Activated CD4-positive, alpha-beta memory T cell treated with anti-CD3 and anti-CD28 coated beads, Interleukin-2, amount 10 ng/mL, durations not matched to agents 7 days and 5 days (primary cell): Measurements from ENCODE around the gene IRS2. TPM values are rescaled to one million over a fixed set of nuclear protein-coding genes. Genes with fewer than 3 reads are reported as not detected.

ENCODE experiments used
- CTCF ChIA-PET: fragments of 350-600 bp; sonication (Branson Sonifier 250); formaldehyde crosslinking; loops from one replicate; lab custom pipeline; 2021; ENCODE audit warnings: antibody characterized with exemption, inconsistent platforms; lab: Charles Lee
- POLR2A ChIA-PET: fragments of 350-600 bp; sonication (Branson Sonifier 250); formaldehyde crosslinking; loops from one replicate; lab custom pipeline; 2021; ENCODE audit warnings: antibody characterized with exemption; lab: Charles Lee
- DNase-seq: peaks from one replicate; pipeline ENCODE4 v3.0.0-alpha.2; 2020
- H3K27ac Mint-ChIP-seq: one replicate; pipeline ENCODE4 v1.8.0; 2021; ENCODE audit warnings: mild to moderate bottlenecking, mixed read lengths
- H3K27me3 Mint-ChIP-seq: one replicate; pipeline ENCODE4 v1.8.0; 2021; ENCODE audit warnings: mixed read lengths
- H3K36me3 Mint-ChIP-seq: one replicate; pipeline ENCODE4 v1.8.0; 2021; ENCODE audit warnings: low read depth, mixed read lengths
- H3K4me1 Mint-ChIP-seq: one replicate; pipeline ENCODE4 v1.8.0; 2021; ENCODE audit warnings: mixed read lengths
- H3K4me3 Mint-ChIP-seq: one replicate; pipeline ENCODE4 v1.8.0; 2021; ENCODE audit warnings: mild to moderate bottlenecking, mixed read lengths
- H3K9me3 Mint-ChIP-seq: one replicate; pipeline ENCODE4 v1.8.0; 2021; ENCODE audit warnings: mixed read lengths
- total RNA-seq, 2 experiments: library from RNA; stranded (reverse); gene quantifications; one replicate each; pipeline ENCODE4 v1.2.3, GENCODE V29; 2021

Gene IRS2
- total RNA-seq, 2 experiments from 2014 or later = 7.9 to 8.1 TPM

DNA sequence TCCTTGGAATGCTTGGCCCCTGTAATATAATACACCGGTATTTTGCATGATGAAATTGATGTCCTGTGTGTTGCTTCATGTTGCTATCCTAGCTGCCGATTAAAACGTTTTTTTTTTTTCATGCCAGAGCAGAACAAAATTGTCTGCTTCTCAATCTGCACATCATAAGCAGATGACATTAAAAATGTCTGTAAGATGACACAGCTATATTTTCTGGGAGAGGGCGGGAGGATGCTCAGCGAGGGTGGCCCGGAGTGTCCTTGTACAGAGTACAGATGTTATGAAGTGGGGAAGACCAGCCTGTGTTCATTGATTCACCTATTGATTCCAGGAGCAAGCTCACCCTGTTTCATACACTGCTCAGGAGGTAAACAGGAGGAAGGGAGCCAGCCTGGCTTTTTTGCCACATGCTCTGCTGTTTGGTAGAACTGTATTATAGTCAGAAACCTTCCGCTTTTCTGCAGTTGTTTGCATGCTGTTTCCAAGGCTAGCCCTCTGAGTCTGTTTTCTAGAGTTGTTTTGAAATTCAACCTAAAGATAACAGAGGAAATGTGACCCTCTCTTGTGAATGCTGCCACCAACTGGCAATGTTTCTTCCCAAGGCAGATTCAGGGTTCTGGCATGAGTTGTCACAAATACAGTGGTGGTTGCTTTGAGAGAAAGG lies 4.7 kb upstream of the IRS2 start:
- ChIA-PET POLR2A (interaction anchor here (0.6 to 3.2 kb wide), 2 partner anchors 11 to 99 kb away, joined by 3 to 16 read pairs; no protein-coding TSS in a partner anchor), CTCF (interaction anchor here (0.7 to 2.0 kb wide), 4 partner anchors 11 to 1558 kb away, joined by 3 to 8 read pairs (median 4); no protein-coding TSS in a partner anchor)

DNA sequence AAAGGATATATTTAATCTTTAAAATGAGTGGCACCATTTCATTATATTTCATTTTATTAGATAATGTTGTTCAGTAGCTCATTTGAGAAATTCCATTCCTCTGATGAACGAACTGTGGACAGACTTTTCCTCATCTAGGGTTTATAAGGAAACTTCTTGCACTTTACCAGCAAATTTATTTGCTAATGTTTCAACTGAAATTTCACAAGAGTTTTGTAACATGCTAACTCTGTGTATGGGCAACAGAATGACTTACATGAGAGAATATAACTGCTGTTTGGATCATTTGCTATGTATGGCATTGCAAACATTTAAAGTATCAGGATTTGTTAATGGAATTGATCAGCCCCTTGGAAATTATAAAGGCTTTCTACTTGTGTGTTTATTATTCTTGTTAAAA lies 3.7 kb upstream of the IRS2 start:
- POLR2A ChIA-PET = interaction anchor here (0.6 to 3.2 kb wide), 2 partner anchors 10 to 32 kb away, joined by 3 to 16 read pairs; no protein-coding TSS in a partner anchor
- H3K27ac Mint-ChIP-seq = no peak overlapping the region
- no peaks in the 10 kb centered on the region for H3K36me3 Mint-ChIP-seq
- DNase-seq = no peak
- CTCF ChIA-PET = interaction anchor here (1.2 to 2.0 kb wide), 3 partner anchors 10 to 874 kb away, joined by 3 to 8 read pairs (median 6); no protein-coding TSS in a partner anchor
- no peak overlapping the region for H3K4me3 Mint-ChIP-seq
- H3K4me1 Mint-ChIP-seq = peaks cover 58% of the 10 kb centered on the region
- no peaks in the 10 kb centered on the region for H3K9me3 Mint-ChIP-seq
- H3K27me3 Mint-ChIP-seq = peaks cover 25% of the 10 kb centered on the region

More for the DNA sequence above, 4.7 kb upstream of the IRS2 start:
- no peak overlapping the region for H3K4me3 Mint-ChIP-seq
- H3K27ac Mint-ChIP-seq = peak overlapping the region; percentile 55
- H3K27me3 Mint-ChIP-seq = peaks cover 30% of the 10 kb centered on the region
- H3K9me3 Mint-ChIP-seq = no peaks in the 10 kb centered on the region
- no peaks in the 10 kb centered on the region for H3K36me3 Mint-ChIP-seq
- H3K4me1 Mint-ChIP-seq = peaks cover 65% of the 10 kb centered on the region
- peak; percentile 40 for DNase-seq

DNA sequence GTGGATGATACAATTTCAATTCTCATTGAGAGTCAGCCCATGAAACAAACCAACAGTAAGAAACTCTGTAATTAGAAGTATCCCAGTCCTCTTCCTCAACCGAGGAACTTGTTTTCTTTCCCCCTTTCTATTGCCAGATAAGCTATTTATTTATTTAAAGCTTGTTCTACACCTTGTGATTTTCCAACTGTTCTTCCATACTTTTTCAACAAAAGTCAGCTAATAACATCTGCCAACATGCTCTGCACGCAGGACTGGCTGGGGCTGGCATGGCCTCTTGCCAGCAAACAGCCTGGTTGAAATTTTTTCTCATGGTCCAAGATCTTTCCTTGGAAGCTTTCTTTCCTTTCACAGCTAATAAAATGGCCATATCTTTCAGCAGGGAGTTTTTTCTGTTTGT lies 2.9 kb upstream of the IRS2 start:
- Mint-ChIP-seq H3K27ac (no peak overlapping the region), H3K27me3 (peaks cover 25% of the 10 kb centered on the region), H3K4me3 (no peak overlapping the region), H3K9me3 (no peaks in the 10 kb centered on the region), H3K4me1 (peaks cover 50% of the 10 kb centered on the region), H3K36me3 (no peaks in the 10 kb centered on the region)
- CTCF ChIA-PET = interaction anchor here (1.8 to 2.0 kb wide), 2 partner anchors 9 to 179 kb away, joined by 6 to 8 read pairs; no protein-coding TSS in a partner anchor
- POLR2A ChIA-PET = interaction anchor here (3.2 kb wide), 1 partner anchor 10 kb away, joined by 16 read pairs; no protein-coding TSS in a partner anchor
- no peak for DNase-seq

DNA sequence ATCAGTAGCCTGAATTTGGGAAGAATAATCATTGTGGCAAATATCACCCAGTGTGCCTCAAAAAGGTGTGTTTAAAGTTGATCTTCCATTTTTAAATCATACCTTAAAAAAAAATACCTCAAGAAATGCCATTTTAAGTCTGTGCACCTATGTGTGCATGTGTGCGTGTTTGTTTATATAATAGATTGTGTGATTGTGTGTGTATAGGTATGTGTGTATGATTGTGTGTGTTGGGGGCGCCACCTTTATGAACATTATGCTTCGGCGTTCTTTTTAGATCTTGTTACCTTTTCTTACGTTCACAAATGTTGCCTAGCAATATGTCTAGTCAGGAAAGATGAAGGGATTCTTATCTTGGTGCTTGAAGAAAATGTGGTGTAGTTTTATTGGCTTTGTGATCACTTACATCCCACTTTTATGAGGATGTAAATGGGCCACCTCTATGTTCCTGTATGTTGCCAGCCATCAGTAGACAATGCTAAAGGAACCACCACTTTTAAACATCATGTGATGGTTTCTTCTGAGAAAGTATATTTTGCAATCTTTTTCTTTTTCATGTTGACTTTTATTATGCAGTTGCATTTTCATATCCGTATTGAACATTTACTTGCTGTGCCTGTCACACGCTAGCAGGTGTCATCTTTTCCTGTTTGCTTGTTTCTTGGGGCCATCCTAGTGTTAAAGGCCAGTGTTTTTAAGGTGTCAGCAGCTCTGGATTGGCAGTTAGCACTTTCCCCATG lies 2.2 kb upstream of the IRS2 start:
- ChIA-PET POLR2A (interaction anchor here (3.2 kb wide), 1 partner anchor 9 kb away, joined by 16 read pairs; no protein-coding TSS in a partner anchor), CTCF (no interaction called here)
- Mint-ChIP-seq H3K36me3 (no peaks in the 10 kb centered on the region), H3K9me3 (no peaks in the 10 kb centered on the region), H3K27ac (peak overlapping the region; percentile 60), H3K27me3 (peaks cover 25% of the 10 kb centered on the region), H3K4me1 (peaks cover 43% of the 10 kb centered on the region), H3K4me3 (peak overlapping the region; percentile 76)
- DNase-seq = no peak

DNA sequence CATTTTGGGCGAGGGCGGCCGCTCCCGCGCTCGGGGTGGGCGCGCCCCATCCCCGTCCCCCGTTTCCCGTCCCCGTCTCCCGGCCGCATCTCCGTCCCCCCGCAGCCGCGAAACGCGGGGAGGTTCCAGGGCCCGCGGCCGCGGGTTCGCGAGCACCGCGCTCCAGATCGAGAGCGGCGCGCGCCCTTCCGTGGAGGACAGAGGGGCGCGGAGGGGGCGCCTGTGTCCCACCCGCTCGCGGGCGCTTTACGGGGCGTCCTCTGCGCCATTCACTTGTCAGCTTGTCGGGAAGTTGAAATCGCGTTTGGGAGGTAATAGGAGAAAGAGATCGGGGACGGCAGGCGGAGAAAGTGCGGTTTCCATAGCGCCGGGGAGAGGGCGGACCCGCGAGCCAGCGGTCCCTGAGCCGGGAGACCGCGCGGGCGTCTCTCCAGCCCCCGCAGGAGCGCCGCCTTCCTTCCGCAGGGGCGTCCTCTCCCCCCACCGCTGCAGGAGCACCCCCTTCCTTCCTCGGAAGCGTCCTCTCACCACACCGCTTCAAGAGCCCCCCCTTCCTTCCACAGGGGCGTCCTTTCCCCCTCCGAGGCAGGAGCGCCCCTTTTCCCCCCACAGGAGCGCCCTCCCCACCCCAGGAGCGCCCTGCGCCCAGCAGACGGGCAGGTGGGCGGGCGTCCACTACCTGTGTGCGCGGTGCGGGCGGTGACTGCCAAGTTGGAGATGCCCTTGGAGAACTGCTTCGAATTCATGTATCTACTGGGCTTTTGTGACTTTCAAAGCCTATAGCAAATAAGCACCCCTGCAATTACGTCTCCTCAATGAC lies 962 bp upstream of the IRS2 start:
- Mint-ChIP-seq H3K27ac (peak overlapping the region; percentile 61), H3K9me3 (no peaks in the 10 kb centered on the region), H3K36me3 (peaks cover 2% of the 10 kb centered on the region), H3K27me3 (peaks cover 25% of the 10 kb centered on the region), H3K4me3 (peak overlapping the region; percentile 76), H3K4me1 (peaks cover 35% of the 10 kb centered on the region)
- DNase-seq = peak; percentile 44
- ChIA-PET POLR2A (interaction anchor here (1.2 to 1.5 kb wide), 2 partner anchors 10 to 43 kb away, joined by 3 to 5 read pairs; no protein-coding TSS in a partner anchor), CTCF (no interaction called here)

DNA sequence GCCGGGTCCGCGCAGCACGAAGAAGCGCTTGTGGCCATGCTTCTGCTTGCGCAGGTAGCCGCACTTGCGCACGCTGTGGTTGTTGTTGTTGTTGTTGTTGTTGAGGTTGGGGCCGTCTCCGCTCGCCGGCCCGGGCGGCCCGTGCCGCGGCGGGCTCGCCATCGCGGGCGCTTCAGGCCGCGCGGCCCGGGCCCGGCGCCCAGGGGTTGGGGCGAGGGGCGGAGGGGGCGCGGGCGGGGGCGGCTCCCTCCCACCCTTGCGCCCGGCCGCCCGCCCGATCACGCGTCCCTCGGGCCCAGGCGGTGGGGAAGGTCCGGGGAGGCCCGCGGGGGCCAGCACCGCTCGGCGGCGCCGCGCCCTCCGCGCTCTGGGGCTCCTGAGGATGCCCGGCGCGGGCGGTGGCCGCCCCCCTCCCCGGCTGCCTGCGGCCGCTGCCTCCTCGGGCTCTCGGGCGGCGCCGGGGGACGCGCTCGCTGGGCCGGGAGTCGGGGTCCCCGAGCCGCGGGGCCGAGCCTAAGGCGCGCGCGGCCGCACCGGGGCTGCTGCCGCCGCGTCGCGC lies 412 bp downstream of the IRS2 start:
- ChIA-PET CTCF (interaction anchor here (2.4 kb wide), 1 partner anchor 22 kb away, joined by 7 read pairs; no protein-coding TSS in a partner anchor), POLR2A (no interaction called here)
- Mint-ChIP-seq H3K4me3 (peak overlapping the region; percentile 69), H3K36me3 (peaks cover 10% of the 10 kb centered on the region), H3K4me1 (peaks cover 30% of the 10 kb centered on the region), H3K27ac (no peak overlapping the region), H3K27me3 (peaks cover 19% of the 10 kb centered on the region), H3K9me3 (no peaks in the 10 kb centered on the region)
- no peak for DNase-seq

DNA sequence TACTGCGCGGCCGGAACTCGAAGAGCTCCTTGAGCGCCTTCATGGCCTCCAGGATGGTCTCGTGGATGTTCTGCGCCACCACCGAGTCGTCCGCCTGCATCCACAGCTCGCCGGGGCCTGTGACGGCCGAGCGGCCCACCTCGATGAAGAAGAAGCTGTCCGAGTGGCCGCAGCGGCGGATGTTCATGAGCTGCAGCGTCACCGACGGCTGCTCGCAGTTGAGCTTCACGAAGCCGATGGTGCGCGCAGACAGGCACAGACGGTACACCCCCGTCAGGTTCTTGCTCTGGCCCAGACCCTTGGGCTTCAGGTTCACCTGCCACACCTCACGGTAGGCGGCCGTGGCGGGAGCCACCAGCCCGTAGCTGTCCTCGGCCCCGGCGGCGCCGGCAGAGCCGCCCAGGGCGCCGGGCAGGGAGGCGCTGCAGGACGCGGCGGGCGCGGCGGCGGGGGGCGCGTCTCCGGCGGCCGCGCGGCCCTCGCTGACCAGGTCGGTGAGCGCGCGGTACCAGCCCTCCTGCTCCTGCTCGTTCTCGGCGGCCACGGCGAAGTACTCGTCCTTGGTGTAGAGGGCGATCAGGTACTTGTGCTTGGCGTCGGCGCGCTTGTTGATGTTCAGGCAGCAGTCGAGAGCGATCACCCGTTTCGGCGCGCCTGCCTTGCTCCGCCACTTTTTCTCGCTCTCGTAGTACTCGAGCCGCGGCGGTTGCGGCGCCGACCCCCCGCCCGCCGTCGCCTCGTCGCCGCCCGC lies 1.1 kb downstream of the IRS2 start:
- Mint-ChIP-seq H3K27ac (peak overlapping the region; percentile 56), H3K4me1 (peaks cover 33% of the 10 kb centered on the region), H3K9me3 (no peaks in the 10 kb centered on the region), H3K36me3 (peaks cover 15% of the 10 kb centered on the region), H3K27me3 (peaks cover 17% of the 10 kb centered on the region), H3K4me3 (peak overlapping the region; percentile 69)
- CTCF ChIA-PET = interaction anchor here (0.6 to 2.4 kb wide), 5 partner anchors 12 to 825 kb away, joined by 3 to 8 read pairs (median 3); no protein-coding TSS in a partner anchor
- peak; percentile 52 for DNase-seq
- POLR2A ChIA-PET = interaction anchor here (1.0 to 1.2 kb wide), 3 partner anchors 42 to 869 kb away, joined by 3 to 5 read pairs (median 4); no protein-coding TSS in a partner anchor

DNA sequence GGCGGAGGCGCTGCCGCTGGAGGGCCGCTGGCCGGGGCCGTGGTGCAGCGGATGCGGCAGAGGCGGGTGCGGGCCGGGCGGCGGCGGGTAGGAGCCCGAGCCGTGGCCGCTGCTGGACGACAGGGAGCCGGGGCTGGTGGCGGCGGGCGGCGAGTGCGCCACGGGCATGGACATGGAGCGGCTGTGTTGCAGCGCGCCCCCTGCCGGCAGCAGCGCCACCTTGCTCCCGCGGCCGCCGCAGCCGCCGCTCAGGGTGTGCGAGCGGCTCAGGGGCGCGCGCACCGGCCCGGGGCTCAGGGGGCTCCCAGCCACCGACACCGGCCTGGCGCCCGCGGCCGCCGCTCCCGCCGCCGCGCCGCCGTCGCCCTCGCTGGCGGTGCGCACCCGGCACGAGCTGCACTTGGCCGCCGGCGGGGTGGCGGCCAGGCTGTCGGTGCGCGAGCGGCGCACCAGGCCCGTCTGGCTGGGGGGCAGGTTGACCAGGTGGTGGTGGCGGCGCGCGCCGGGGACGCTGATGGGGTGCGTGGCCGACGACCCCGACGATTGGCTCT lies 1.7 kb downstream of the IRS2 start:
- Mint-ChIP-seq H3K27me3 (peaks cover 13% of the 10 kb centered on the region), H3K36me3 (peaks cover 15% of the 10 kb centered on the region), H3K4me3 (peak overlapping the region; percentile 68), H3K27ac (peak overlapping the region; percentile 40), H3K4me1 (peaks cover 36% of the 10 kb centered on the region), H3K9me3 (no peaks in the 10 kb centered on the region)
- DNase-seq = peak; percentile 66
- CTCF ChIA-PET = interaction anchor here (0.6 to 2.4 kb wide), 5 partner anchors 12 to 824 kb away, joined by 3 to 8 read pairs (median 3); no protein-coding TSS in a partner anchor
- POLR2A ChIA-PET = interaction anchor here (1.0 to 1.2 kb wide), 3 partner anchors 41 to 869 kb away, joined by 3 to 5 read pairs (median 4); no protein-coding TSS in a partner anchor

DNA sequence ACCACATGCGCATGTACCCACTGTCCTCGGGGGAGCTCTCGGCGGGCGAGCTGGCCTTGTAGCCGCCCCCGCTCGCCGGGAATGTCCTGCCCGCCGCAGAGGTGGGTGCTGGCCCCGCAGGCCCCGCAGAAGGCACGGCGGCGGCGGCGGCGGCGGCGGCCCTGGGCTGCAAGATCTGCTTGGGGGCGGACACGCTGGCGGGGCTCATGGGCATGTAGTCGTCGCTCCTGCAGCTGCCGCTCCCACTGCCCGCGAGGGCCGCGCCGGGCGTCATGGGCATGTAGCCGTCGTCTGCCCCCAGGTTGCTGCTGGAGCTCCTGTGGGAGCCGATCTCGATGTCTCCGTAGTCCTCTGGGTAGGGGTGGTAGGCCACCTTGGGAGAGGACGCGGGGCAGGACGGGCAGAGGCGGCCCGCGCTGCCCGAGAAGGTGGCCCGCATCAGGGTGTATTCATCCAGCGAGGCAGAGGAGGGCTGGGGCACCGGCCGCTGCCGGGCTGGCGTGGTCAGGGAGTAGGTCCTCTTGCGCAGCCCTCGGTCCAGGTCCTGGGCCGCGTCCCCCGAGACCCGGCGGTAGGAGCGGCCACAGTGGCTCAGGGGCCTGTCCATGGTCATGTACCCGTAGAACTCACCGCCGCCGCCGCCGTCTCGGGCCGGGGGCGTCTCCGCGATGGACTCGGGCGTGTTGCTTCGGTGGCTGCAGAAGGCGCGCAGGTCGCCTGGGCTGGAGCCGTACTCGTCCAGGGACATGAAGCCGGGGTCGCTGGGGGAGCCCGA lies 2.4 kb downstream of the IRS2 start:
- peak; percentile 18 for DNase-seq
- CTCF ChIA-PET = interaction anchor here (0.8 to 2.4 kb wide), 2 partner anchors 20 to 52 kb away, joined by 3 to 7 read pairs; no protein-coding TSS in a partner anchor
- Mint-ChIP-seq H3K4me1 (peaks cover 39% of the 10 kb centered on the region), H3K27me3 (peaks cover 9% of the 10 kb centered on the region), H3K36me3 (peaks cover 16% of the 10 kb centered on the region), H3K27ac (no peak overlapping the region), H3K9me3 (no peaks in the 10 kb centered on the region), H3K4me3 (no peak overlapping the region)
- POLR2A ChIA-PET = no interaction called here

DNA sequence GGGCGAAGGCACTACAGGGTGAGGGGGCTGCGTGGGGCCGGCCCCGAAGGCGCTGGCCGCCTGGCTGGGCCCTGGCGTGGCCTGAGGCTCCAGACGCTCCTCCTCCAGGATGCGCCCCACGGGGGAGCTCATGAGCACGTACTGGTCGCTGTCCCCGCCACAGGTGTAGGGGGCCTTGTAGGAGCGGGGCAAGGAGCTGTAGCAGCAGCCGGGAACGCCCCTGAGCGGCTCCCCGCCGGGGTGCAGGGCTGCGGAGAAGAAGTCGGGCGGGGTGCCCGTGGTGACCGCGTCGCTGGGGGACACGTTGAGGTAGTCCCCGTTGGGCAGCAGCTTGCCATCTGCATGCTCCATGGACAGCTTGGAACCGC lies 3.0 kb downstream of the IRS2 start:
- H3K27me3 Mint-ChIP-seq = peaks cover 3% of the 10 kb centered on the region
- H3K9me3 Mint-ChIP-seq = no peaks in the 10 kb centered on the region
- peaks cover 17% of the 10 kb centered on the region for H3K36me3 Mint-ChIP-seq
- H3K4me3 Mint-ChIP-seq = no peak overlapping the region
- H3K27ac Mint-ChIP-seq = no peak overlapping the region
- peaks cover 39% of the 10 kb centered on the region for H3K4me1 Mint-ChIP-seq
- CTCF ChIA-PET = interaction anchor here (0.8 to 2.4 kb wide), 2 partner anchors 19 to 52 kb away, joined by 3 to 7 read pairs; no protein-coding TSS in a partner anchor
- no peak for DNase-seq
- POLR2A ChIA-PET = no interaction called here
